ENCODE results near the gene KLHL7. TPM values are rescaled to one million over a fixed set of nuclear protein-coding genes. Genes with fewer than 3 reads are reported as not detected.

KLHL7 gene
- total and polyA plus RNA-seq, 10 donors = 8.8 to 31.6 (median 20.1) TPM

DNA sequence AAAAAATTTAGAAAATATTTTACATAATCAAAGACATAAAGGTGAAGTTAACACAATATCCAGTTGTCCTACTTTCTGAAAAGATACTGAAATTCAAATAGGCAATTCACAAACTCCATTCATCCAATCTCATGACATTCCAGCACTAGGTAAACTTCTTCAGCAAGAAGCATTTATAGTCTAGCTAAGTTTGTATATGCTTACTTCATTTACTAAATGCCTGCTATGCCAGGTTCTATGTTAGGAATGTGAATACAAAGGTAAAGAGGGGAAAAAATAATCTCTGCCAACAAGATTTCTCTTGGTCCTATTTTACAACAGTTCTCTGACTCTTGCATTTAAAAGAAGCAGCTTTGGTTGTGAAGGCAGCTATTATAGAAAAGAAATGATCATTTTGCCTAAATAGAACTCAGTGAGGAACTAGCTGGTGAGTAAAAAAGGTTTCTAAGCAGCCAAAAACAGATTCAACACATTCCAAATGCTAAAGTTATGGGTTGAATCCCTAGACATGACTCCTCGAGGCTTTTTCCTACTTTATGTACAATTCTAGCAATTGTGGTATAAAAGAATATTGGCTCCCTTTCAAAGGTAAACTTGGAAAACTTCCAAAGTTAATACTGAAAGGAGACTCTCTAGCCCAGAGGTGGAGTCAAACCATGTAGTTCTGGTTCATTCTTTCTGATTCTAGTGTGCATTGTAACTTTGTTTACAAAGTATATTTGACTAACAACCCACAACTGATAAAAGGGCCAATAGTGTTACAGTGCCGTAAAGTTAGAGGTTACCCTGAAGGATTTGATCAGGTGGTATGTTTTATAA lies 30.9 kb upstream of the KLHL7 start:
- Histone ChIP-seq H3K4me1 (no peaks in the 10 kb centered on the region), H3K36me3 (no peaks in the 10 kb centered on the region), H3K4me3 (no peak overlapping the region), H3K27me3 (replicated peaks in 1 of 7) (no peaks in the 10 kb centered on the region), H3K9me3 (no peaks in the 10 kb centered on the region), H3K27ac (no peak overlapping the region)
- 62 to 76% (median 71%) methylated on average over 2 of the region's 2 CpGs for WGBS, 5 donors
- intact Hi-C loops (cut with DNase I; ENCODE audit: low total_unique reads) = no loop called here
- TF ChIP-seq POLR2A (IDR thresholded peaks at IDR 0.05) (no peak), POLR2AphosphoS5 (IDR thresholded peaks at IDR 0.05) (no peak)
- TF ChIP-seq, protein P1, sequence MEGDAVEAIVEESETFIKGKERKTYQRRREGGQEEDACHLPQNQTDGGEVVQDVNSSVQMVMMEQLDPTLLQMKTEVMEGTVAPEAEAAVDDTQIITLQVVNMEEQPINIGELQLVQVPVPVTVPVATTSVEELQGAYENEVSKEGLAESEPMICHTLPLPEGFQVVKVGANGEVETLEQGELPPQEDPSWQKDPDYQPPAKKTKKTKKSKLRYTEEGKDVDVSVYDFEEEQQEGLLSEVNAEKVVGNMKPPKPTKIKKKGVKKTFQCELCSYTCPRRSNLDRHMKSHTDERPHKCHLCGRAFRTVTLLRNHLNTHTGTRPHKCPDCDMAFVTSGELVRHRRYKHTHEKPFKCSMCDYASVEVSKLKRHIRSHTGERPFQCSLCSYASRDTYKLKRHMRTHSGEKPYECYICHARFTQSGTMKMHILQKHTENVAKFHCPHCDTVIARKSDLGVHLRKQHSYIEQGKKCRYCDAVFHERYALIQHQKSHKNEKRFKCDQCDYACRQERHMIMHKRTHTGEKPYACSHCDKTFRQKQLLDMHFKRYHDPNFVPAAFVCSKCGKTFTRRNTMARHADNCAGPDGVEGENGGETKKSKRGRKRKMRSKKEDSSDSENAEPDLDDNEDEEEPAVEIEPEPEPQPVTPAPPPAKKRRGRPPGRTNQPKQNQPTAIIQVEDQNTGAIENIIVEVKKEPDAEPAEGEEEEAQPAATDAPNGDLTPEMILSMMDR (IDR thresholded peaks at IDR 0.05 in 8 of 11, conservative IDR thresholded peaks at IDR 0.05 in 3 of 11) = no peak
- DNase-seq = no peak

DNA sequence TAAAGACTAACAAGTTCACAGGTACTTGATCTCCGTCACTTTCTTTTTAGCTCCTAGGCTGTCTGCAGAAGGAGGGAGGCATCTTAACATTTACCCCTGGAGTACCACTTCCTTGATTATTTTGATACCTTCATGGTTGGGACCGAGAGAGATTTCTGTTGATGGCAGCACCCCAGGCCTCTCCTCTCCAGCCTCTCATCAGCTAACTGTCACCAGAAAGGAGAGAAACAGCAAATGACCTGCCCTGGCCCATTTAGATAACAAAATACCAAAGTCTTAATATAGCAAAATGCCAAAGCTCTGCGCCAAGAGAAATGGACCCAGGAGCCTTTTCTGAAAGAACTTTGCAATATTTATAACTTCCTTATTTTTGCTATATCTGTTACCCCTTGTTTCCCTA lies 30.0 kb upstream of the KLHL7 start:
- no peak overlapping the region for H3K27ac ChIP-seq
- H3K9me3 ChIP-seq = no peaks in the 10 kb centered on the region
- H3K36me3 ChIP-seq = no peaks in the 10 kb centered on the region
- intact Hi-C loops (cut with DNase I; ENCODE audit: low total_unique reads) = no loop called here
- no peak overlapping the region for H3K4me3 ChIP-seq
- TF ChIP-seq, protein P1 (IDR thresholded peaks at IDR 0.05 in 8 of 11, conservative IDR thresholded peaks at IDR 0.05 in 3 of 11) = no peak
- no peak for TF ChIP-seq POLR2A (IDR thresholded peaks at IDR 0.05)
- TF ChIP-seq POLR2AphosphoS5 (IDR thresholded peaks at IDR 0.05) = no peak
- no peak for DNase-seq
- H3K4me1 ChIP-seq = no peaks in the 10 kb centered on the region
- no peaks in the 10 kb centered on the region for H3K27me3 ChIP-seq (replicated peaks in 1 of 7)
- WGBS, 5 donors = 54 to 59% (median 55%) methylated on average over 3 of the region's 3 CpGs

DNA sequence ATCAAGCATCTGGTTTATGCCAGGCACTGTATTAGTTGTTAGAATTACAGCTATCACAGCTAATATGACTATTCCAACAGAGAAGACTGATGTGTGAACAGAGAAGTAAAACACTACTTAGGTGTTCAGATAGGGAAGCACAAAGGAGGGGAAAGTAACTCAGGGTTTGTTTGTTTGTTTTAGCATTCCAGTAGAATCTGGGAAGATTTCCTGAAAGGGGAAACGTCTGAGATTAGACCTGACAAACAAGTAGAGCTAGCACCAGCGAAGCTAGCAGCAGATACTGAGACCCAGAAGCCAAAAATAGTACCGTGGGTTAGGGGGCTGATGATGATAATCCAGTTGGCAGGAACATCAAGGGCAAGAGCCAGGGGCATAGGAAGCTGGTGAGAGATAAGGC lies 28.8 kb upstream of the KLHL7 start:
- TF ChIP-seq POLR2AphosphoS5 (IDR thresholded peaks at IDR 0.05) (no peak), POLR2A (IDR thresholded peaks at IDR 0.05) (no peak)
- TF ChIP-seq, protein P1 (IDR thresholded peaks at IDR 0.05 in 8 of 11, conservative IDR thresholded peaks at IDR 0.05 in 3 of 11) = no peak
- H3K9me3 ChIP-seq = no peaks in the 10 kb centered on the region
- H3K4me3 ChIP-seq = no peak overlapping the region
- H3K27ac ChIP-seq = no peak overlapping the region
- no peaks in the 10 kb centered on the region for H3K36me3 ChIP-seq
- no peak for DNase-seq
- WGBS, 5 donors = 29 to 63% (median 39%) methylated on average over 3 of the region's 3 CpGs
- H3K27me3 ChIP-seq (replicated peaks in 1 of 7) = no peaks in the 10 kb centered on the region
- no peaks in the 10 kb centered on the region for H3K4me1 ChIP-seq
- intact Hi-C loops (cut with DNase I; ENCODE audit: low total_unique reads) = no loop called here

DNA sequence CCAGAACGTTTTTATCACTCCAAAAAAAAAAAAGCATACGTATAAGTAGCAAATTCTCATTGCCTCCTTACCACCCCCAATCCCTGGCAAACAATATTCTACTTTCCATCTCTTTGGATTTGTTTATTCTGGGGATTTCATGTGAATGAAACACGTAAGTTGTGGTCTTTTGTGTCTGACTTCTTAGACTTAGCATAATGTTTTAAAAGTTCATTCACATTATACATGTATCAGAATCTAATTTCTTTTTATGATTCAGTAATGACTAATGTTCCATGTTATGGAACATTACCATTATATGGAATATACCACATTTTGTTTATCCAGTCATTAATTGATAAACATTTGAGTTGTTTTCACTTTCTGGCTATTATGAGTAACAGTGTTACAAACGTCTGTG lies 12.5 kb upstream of the KLHL7 start:
- TF ChIP-seq, protein P1 (IDR thresholded peaks at IDR 0.05 in 8 of 11, conservative IDR thresholded peaks at IDR 0.05 in 3 of 11) = no peak
- no peak for TF ChIP-seq POLR2AphosphoS5 (IDR thresholded peaks at IDR 0.05)
- H3K27me3 ChIP-seq (replicated peaks in 1 of 7) = no peaks in the 10 kb centered on the region
- WGBS, 5 donors = 61 to 72% (median 65%) methylated on average over 4 of the region's 4 CpGs
- H3K9me3 ChIP-seq = peaks cover 0 to 14% (median 10%) of the 10 kb centered on the region in 8 donors
- intact Hi-C loops (cut with DNase I; ENCODE audit: low total_unique reads) = no loop called here
- H3K36me3 ChIP-seq = no peaks in the 10 kb centered on the region
- DNase-seq = no peak
- no peaks in the 10 kb centered on the region for H3K4me1 ChIP-seq
- no peak overlapping the region for H3K4me3 ChIP-seq
- no peak overlapping the region for H3K27ac ChIP-seq
